ENCODE data around the gene PLEKHF1.

DNA sequence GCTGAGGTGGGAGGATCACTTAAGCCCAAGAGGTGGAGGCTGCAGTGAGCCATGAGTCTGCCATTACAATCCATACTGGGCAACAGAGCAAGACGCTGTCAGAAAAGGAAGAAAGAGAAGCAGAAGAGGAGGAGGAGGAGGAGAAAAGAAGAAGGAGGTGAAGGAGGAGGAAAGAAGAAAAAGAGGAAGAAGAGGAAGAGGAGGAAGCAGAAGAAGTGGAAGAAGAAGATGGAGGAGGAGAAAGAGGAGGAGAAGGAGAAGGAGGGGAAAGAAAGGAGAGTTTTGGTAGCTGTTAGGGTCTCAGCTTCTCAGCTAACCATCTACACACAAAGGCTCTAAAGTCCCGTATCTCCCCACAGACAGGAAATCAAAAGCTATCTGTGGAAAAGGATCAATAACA, 23.7 kb upstream of the PLEKHF1 start:
- TF ChIP-seq, protein P1, sequence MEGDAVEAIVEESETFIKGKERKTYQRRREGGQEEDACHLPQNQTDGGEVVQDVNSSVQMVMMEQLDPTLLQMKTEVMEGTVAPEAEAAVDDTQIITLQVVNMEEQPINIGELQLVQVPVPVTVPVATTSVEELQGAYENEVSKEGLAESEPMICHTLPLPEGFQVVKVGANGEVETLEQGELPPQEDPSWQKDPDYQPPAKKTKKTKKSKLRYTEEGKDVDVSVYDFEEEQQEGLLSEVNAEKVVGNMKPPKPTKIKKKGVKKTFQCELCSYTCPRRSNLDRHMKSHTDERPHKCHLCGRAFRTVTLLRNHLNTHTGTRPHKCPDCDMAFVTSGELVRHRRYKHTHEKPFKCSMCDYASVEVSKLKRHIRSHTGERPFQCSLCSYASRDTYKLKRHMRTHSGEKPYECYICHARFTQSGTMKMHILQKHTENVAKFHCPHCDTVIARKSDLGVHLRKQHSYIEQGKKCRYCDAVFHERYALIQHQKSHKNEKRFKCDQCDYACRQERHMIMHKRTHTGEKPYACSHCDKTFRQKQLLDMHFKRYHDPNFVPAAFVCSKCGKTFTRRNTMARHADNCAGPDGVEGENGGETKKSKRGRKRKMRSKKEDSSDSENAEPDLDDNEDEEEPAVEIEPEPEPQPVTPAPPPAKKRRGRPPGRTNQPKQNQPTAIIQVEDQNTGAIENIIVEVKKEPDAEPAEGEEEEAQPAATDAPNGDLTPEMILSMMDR (IDR thresholded peaks at IDR 0.05; ENCODE audit: borderline replicate concordance, extremely low read depth, low read length, poor library complexity, severe bottlenecking), result no peak
- no peak for TF ChIP-seq EZH2 (IDR thresholded peaks at IDR 0.05; ENCODE audit: borderline replicate concordance, low read depth, low read length, severe bottlenecking)

All from DND-41 (cell line).